PFSK-1 (cell line): ENCODE measurements around the gene TMEM250.

Experiments
- FOXP2 ChIP-seq: optimal IDR thresholded peaks from 2 replicates; pipeline ENCODE3; 2011; ENCODE audit warnings: borderline replicate concordance, control low read depth, inconsistent platforms; ENCODE audit not compliant: insufficient read depth; ENCODE audit errors: extremely low read length, extremely low read depth
- POLR2AphosphoS5 ChIP-seq: IDR thresholded peaks from 2 replicates; pipeline ENCODE4 v1.6.1; 2012; ENCODE audit warnings: low read depth, mild to moderate bottlenecking, control low read depth, low read length, moderate library complexity
- REST ChIP-seq, 2 experiments: IDR thresholded peaks; 2 replicates each; pipeline versions ENCODE4 v1.6.1 to v1.8.0; 2011 to 2012; ENCODE audit warnings: low read depth in 2 of 2, low read length in 2 of 2, control low read depth in 1 of 2, inconsistent platforms in 1 of 2, mild to moderate bottlenecking in 1 of 2, moderate library complexity in 1 of 2; ENCODE audit not compliant: insufficient read depth in 1 of 2
- SIN3A ChIP-seq: IDR thresholded peaks from 2 replicates; pipeline ENCODE4 v1.6.1; 2012; ENCODE audit warnings: mild to moderate bottlenecking, low read length, moderate library complexity, borderline replicate concordance; ENCODE audit not compliant: insufficient read depth
- TAF1 ChIP-seq: IDR thresholded peaks from 2 replicates; pipeline ENCODE4 v1.6.1; 2012; ENCODE audit warnings: low read length, control low read depth, borderline replicate concordance; ENCODE audit not compliant: insufficient read depth

Gene TMEM250

GRCh38 chr9:136107155-136107952, 11.3 kb downstream of the TMEM250 start:
- TF ChIP-seq FOXP2 (no peak), POLR2AphosphoS5 (no peak), TAF1 (no peak), REST (IDR thresholded peaks at IDR 0.05; ENCODE audit: insufficient read depth in 1 of 2, low read depth in 2 of 2, low read length in 2 of 2) (no peak), SIN3A (no peak)

- TF ChIP-seq TAF1 (no peak), SIN3A (no peak), FOXP2 (no peak), REST (IDR thresholded peaks at IDR 0.05; ENCODE audit: insufficient read depth in 1 of 2, low read depth in 2 of 2, low read length in 2 of 2) (no peak), POLR2AphosphoS5 (no peak)
Observed at GRCh38 chr9:136105398-136106135, 13.1 kb downstream of the TMEM250 start.

GRCh38 chr9:136104916-136105315, 13.8 kb downstream of the TMEM250 start:
- no peak for TF ChIP-seq FOXP2
- TF ChIP-seq SIN3A = no peak
- no peak for TF ChIP-seq POLR2AphosphoS5
- TF ChIP-seq REST (IDR thresholded peaks at IDR 0.05; ENCODE audit: insufficient read depth in 1 of 2, low read depth in 2 of 2, low read length in 2 of 2) = no peak
- no peak for TF ChIP-seq TAF1

GRCh38 chr9:136104488-136104800, 14.2 kb downstream of the TMEM250 start:
- no peak for TF ChIP-seq FOXP2
- TF ChIP-seq POLR2AphosphoS5 = no peak
- TF ChIP-seq TAF1 = no peak
- TF ChIP-seq SIN3A = no peak

- TF ChIP-seq TAF1 = no peak
- no peak for TF ChIP-seq REST (IDR thresholded peaks at IDR 0.05; ENCODE audit: insufficient read depth in 1 of 2, low read depth in 2 of 2, low read length in 2 of 2)
- no peak for TF ChIP-seq POLR2AphosphoS5
- TF ChIP-seq SIN3A = no peak
- no peak for TF ChIP-seq FOXP2
Observed at GRCh38 chr9:136103651-136104487, 14.8 kb downstream of the TMEM250 start.
